ENCODE measurements around the gene WWOX.

DNA sequence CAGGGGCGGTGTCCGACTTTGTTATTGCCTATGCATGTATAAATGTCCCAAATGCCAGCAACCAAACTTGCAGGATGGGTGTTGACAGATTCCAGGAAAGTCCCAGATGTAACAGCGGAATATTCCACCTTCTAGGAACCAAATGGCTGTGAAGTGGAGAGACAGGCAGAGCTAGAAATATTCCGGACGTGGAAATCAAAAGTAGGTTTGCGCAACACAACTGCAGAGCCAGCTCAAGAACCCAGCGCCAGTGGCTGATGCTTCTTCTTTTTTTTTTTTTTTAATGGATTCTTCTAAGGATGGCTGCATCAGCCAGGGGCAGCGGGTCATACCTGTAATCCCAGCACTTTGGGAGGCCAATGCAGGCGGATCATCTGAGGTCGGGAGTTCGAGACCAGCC is 899.4 kb downstream of the WWOX start:
- no peak for TF ChIP-seq CTCF (IDR thresholded peaks at IDR 0.05; ENCODE audit: low read length)
- TF ChIP-seq EZH2 (optimal IDR thresholded peaks at IDR 0.05; ENCODE audit: low read depth, low read length): no peak

All from MM.1S (cell line).